ENCODE measurements around the gene AGBL4.

The AGBL4 gene

GRCh38 chr1:48674641-48675040, 1349.1 kb downstream of the AGBL4 start:
- DNase-seq = no peak

GRCh38 chr1:48673332-48674105, 1350.2 kb downstream of the AGBL4 start:
- DNase-seq = no peak

- DNase-seq = no peak
Observed at GRCh38 chr1:48671578-48671977, 1352.2 kb downstream of the AGBL4 start.

DNA sequence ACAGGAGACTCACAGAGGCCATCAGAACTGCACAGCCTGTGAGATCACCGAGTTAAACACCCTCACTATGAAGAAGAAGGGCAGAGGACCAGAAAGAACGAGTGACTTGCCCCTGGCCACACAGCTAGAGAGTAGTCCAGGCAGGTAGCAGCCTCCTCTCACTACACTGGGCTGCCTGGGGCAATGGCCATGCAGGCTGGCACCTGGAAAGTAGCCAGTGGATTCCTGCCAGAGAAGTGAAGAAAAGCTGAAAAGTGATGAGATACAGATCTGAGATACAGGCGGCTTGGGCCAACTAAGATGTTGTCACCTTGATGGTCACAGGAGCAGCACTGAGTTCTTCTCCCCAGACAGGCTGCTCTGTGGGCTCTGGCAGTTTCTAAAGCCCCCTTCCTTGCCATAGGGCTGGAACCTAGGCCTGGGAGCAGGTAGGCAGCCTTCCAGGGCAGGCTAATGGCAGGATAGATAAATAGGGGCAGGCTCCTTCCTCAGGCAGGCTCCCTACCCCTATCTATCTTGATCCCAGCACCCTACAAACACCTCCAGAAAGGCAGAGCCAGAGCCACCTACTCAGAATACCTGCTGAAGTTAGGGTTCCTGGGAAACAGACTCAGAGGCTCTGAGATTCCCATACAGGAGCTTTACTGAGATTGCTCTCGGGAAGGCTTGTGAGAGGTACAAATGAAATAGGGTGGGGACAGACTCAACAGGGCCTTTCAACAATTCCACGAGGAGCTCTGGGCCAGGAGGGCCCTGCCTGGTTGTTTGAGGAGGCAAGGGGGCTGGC, 1353.3 kb downstream of the AGBL4 start:
- DNase-seq = no peak

DNA sequence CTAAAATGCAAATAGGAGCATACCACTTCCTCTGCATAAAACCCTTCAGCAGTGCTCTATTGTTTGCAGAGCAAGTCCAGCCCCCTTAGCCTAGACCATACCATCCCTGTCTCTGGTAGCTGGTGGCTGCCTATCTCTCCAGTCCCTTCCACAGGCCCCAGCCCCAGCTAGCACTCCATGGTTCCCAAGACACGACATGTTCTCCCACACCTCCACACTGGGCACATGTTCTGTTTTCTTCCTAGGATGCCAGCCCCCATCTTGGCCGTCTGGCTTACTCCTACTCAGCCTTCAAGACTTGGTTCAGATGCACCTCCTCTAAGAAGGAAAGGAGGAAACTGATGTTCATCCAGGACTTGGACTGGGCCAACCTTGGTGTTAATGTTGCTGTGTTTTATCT, 1355.4 kb downstream of the AGBL4 start:
- DNase-seq = no peak

GRCh38 chr1:48667782-48668181, 1356.0 kb downstream of the AGBL4 start:
- DNase-seq = no peak

GRCh38 chr1:48665708-48666407, 1357.9 kb downstream of the AGBL4 start:
- DNase-seq = no peak

DNA sequence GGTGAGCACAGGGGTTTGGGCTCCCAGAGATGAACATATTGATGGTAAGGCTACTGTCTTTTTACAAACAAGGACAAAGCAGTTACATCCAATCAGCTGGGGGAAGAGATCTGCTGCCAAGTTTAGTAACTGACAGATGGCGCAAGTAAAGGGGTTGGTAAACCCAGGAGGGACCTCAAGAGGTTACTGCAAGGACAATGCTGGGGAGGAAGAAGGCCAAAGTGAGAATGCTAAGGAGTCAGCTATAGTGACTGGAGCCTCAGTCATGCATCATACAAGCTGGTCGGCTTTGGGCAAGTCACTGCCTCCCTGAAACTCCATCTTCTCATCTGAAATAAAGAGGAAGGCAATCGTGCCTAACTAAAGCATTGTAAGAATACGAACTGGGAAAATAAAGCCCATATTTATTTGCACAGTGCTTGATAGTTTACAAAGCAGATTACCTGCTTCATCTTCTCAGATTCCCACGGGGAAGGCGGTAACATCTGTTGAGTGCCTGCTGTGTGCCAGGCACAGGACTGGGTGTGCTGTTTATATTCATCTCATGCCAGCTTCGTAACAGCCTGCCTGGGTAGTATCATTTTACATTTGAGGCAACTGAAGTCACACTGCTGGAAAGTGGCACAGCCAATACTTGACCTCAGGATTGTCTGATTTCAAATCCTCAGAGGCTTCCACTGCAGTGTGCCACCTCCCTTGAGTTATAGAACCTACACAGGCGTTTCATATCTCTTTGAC, 1361.9 kb downstream of the AGBL4 start:
- no peak for DNase-seq

- no peak for DNase-seq
Observed at GRCh38 chr1:48659801-48660200, 1364.0 kb downstream of the AGBL4 start.

DNA sequence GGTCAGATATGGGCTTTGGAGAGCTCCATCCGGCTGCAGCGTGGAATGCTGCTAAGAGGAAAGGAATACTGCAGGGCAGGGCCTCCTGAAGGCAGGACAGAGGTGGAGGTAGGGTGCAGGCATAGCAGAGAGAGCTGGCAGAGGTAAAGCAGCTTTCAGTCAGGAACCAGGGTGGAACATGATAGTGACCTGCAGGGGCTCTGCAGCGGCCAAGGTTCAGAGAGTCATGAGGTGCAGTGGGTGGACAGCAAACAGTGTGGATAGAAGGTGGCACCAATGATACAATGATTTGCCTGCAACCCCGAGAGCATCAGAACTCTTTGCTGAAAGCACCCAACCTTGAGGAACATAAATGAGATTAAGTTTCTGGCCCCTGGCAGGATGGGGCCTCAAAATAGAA, 1366.3 kb downstream of the AGBL4 start:
- DNase-seq = no peak

DNA sequence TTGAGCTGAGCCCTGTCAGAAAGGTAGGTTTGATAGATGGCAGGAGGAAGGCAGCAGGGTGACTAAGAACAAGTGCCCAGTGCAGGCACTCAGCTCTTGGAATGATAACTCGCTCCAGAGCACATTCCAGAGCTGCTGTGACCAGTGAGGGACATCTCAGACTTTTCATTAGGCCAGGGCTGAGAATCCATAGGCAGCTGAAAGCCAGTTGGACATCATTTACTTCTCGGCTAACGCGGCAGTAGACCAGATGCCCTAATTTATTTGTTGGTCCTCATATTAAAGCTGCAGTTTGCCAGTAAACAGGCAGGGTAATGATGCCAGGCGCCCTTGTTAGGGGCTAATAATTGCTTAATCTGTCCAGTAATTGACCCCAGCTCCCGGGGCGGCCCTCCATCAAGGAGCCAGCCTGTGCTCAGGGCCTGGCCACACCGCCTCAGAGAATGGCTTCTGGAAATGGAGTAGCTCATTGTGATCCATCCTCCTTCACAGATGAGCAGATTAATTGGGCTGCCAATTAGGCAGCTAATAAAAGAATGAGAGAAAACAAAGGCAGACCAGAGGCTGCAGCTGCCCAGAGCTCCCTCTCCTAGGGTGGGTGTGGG, 1369.0 kb downstream of the AGBL4 start:
- DNase-seq = no peak

- DNase-seq = no peak
Observed at GRCh38 chr1:48652334-48652733, 1371.4 kb downstream of the AGBL4 start.

- DNase-seq = no peak
Observed at GRCh38 chr1:48649880-48650279, 1373.9 kb downstream of the AGBL4 start.

- DNase-seq = no peak
Observed at GRCh38 chr1:48645883-48646282, 1377.9 kb downstream of the AGBL4 start.

GRCh38 chr1:48644905-48645605, 1378.7 kb downstream of the AGBL4 start:
- no peak for DNase-seq

GRCh38 chr1:48644190-48644900, 1379.4 kb downstream of the AGBL4 start:
- no peak for DNase-seq

DNA sequence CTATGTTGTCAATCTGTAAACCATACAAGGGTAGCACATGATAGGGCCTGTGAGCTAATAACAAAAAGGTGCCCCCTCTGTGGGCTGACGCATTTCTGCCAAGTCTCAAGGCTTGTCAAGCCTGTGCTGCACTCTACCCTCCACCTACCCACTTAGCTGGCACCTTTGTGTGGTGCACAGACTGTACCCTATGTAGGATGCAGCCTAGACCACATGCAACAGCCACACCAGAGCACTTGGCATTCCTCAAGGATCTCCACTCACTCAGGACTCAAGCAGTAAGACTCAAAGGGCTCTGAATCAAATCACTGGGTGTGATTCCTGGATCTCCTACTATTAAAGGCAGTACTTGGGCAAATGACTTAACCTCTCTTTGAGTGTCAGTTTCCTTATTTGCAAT, 1380.6 kb downstream of the AGBL4 start:
- no peak for DNase-seq

DNA sequence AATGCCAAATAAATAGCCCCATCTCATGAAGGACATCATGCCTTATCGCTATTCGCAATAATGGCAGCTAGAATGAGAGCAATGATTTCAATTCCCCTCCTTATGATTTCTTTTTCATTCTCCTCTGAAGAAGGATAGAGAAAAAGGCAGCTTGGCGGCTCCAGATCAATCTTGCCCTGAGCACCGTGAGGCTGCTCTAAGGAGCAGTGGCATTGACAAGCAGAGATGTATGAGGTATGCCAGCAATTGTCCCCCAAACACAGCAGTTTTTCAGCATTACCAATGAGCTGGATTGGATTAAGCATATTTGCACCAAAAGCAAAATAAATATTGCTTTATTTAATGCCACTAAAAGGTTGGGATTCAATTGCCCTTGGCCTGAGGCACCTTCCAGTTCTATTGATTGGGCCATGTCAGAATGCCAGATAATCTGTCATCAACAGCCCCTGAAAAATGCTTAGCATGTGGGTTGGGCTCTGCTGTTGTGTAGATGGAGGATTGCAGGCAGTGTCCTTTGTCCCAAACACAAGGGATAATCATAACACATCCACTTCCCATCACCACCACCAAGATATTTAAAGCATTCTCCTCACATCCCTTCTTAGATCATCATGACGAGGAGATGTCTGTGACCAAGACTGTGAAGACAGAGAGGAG, 1382.8 kb downstream of the AGBL4 start:
- no peak for DNase-seq

DNA sequence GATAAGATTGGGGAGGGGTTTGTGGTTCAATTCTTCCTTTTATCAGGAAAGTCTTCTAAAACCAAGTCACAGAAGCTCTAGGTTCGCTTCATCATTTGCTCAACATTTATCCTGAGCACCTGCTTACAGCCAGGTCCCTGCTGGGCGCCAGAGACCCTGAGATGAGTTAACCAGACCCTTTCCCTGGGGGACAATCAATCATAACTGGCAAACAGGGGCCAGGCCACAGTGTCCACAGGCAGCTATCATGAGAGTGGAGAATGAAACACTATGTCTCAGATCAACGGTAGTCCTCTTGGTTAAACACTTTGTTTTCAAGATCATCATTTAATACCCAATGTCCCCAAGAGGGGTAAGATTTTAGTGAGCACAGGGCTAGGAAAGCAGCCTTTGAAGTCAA, 1393.9 kb downstream of the AGBL4 start:
- no peak for DNase-seq

DNA sequence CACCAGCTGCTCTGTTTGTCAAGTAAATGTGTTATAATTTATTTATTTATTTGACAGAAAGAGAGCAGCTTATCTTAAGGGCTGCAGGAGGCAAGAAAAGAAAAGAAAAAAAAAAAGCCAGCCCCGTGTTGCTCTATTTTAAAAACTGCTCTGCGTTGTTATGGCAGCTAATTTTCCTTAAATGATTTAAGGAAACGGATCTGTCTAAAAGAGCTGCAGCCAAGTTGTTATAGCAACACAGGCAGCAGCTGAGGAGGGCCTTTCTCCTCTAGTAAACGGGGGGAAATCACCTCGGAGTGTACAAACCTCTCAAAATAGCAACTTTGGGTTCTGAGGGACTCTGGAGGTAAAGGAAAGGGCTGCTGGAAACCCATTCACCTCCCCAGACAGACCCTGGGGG, 1396.3 kb downstream of the AGBL4 start:
- DNase-seq = no peak

DNA sequence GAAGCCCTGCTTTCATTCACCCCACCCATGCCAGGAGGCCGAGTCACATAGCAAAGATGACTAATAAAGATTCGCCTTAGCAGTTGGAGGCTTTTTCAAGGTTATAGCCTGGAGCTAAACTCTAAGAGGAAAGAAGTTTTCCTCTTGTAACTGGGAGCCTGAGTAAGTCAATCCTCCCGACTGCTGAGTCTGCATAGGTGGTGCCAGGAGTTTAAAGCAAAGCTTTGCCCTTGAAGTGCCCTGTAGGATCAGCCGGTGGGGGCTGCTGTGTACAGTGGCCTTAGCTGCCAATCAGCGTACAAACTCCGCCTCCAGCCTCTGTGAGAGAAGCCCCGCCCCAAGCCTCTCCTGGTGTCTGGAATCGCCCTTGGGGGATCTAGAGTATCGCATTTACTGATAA, 1404.2 kb downstream of the AGBL4 start:
- no peak for DNase-seq

Measured in stimulated activated CD4-positive, alpha-beta T cell treated with anti-CD3 and anti-CD28 coated beads, Interleukin-12 subunit alpha, Interleukin-12 subunit beta, amount 100 ng/mL, for 4 hours (primary cell).